Subcutaneous adipose tissue (tissue), 4 donors: ENCODE measurements around the gene LTBP2. TPM values are rescaled to one million over a fixed set of nuclear protein-coding genes. Genes with fewer than 3 reads are reported as not detected.

Source experiments
- CTCF ChIP-seq: fragments of 450-650 bp; IDR thresholded peaks from one replicate; pipeline ENCODE4 v1.5.1; 2016; ENCODE audit warnings: low read depth, mild to moderate bottlenecking, control low read depth, antibody characterized with exemption, moderate library complexity
- total RNA-seq, 4 donors: library from RNA; depleted of rRNA; stranded (reverse); fragments of >200 nt; gene quantifications; one replicate each; pipeline ENCODE4 v1.1.0, GENCODE V29; 2016

LTBP2 gene
- total RNA-seq, 4 donors from 2014 or later: 39.6 to 109 (median 64.3) TPM

GRCh38 chr14:74510223-74510931 is 101.7 kb downstream of the LTBP2 start:
- no peak for TF ChIP-seq CTCF

GRCh38 chr14:74509587-74510222 is 102.3 kb downstream of the LTBP2 start:
- TF ChIP-seq CTCF: no peak

- no peak for TF ChIP-seq CTCF
Measured at GRCh38 chr14:74508844-74509428, 103.1 kb downstream of the LTBP2 start.

GRCh38 chr14:74508292-74508731 is 103.7 kb downstream of the LTBP2 start:
- no peak for TF ChIP-seq CTCF

- no peak for TF ChIP-seq CTCF
Measured at GRCh38 chr14:74507840-74508239, 104.2 kb downstream of the LTBP2 start.

- TF ChIP-seq CTCF: no peak
Measured at GRCh38 chr14:74507085-74507484, 105.0 kb downstream of the LTBP2 start.

GRCh38 chr14:74506411-74506851 is 105.6 kb downstream of the LTBP2 start:
- TF ChIP-seq CTCF: no peak
